ENCODE data around the gene TMEM72. TPM values are rescaled to one million over a fixed set of nuclear protein-coding genes. Genes with fewer than 3 reads are reported as not detected.

The TMEM72 gene
- total and polyA plus RNA-seq, 2 of the 13 experiments (the other 11 are each of a cell fraction or from before 2014, with no cell fraction given) = 0.04 TPM; not detected in 1

GRCh38 chr10:44978570-44979280, 67.6 kb downstream of the TMEM72 start, which contains the start of gene DEPP1 (continued):
- no peak for TF ChIP-seq BATF2 (CRISPR knock-in tag; IDR thresholded peaks at IDR 0.05)
- peak; percentile 63 for TF ChIP-seq YY1 (IDR thresholded peaks at IDR 0.05; ENCODE audit: insufficient read depth, insufficient replicate concordance, low read depth, low read length)
- no peak for TF ChIP-seq ZNF3 (CRISPR knock-in tag; IDR thresholded peaks at IDR 0.05)
- TF ChIP-seq SIX4 (CRISPR knock-in tag; IDR thresholded peaks at IDR 0.05) = no peak; the same call in 1 of the 2 replicates
- TF ChIP-seq HNRNPLL (IDR thresholded peaks at IDR 0.05; ENCODE audit: low read depth, low read length, poor library complexity, severe bottlenecking) = peak; percentile 16
- TF ChIP-seq ZSCAN31 (CRISPR knock-in tag; IDR thresholded peaks at IDR 0.05; ENCODE audit: low read depth) = peak; percentile 95
- TF ChIP-seq SUZ12 (IDR thresholded peaks at IDR 0.05; ENCODE audit: low read depth, low read length) = peak; percentile 3; the same call in 1 of the 2 replicates
- peak; percentile 94; the same call in 1 of the 2 replicates for TF ChIP-seq ZNF788 (CRISPR knock-in tag; IDR thresholded peaks at IDR 0.05; ENCODE audit: borderline replicate concordance)
- peak; percentile 71; the same call in 1 of the 2 replicates for TF ChIP-seq ISX (CRISPR knock-in tag; conservative IDR thresholded peaks at IDR 0.05)
- 0 out of 2 replicates have a peak, but pooled peaks have one; percentile 44 for TF ChIP-seq WIZ (CRISPR knock-in tag; IDR thresholded peaks at IDR 0.05)
- TF ChIP-seq ZNF17 (CRISPR knock-in tag; IDR thresholded peaks at IDR 0.05) = no peak; the same call in 1 of the 2 replicates
- peak; percentile 77; the same call in 1 of the 2 replicates for TF ChIP-seq PRDM10 (CRISPR knock-in tag; IDR thresholded peaks at IDR 0.05; ENCODE audit: low read depth)
- peak; percentile 1 for TF ChIP-seq AGO2 (optimal IDR thresholded peaks at IDR 0.05; ENCODE audit: low read depth, low read length)
- TF ChIP-seq ZFP91 (CRISPR knock-in tag; IDR thresholded peaks at IDR 0.05; ENCODE audit: borderline replicate concordance) = peak; percentile 60
- no peak for TF ChIP-seq PCBP2 (optimal IDR thresholded peaks at IDR 0.05; ENCODE audit: low read depth, low read length, poor library complexity, severe bottlenecking)
- TF ChIP-seq MED13 (CRISPR knock-in tag; IDR thresholded peaks at IDR 0.05) = no peak; the same call in 1 of the 2 replicates
- peak; percentile 83; the same call in 1 of the 2 replicates for TF ChIP-seq ZBTB3 (CRISPR knock-in tag; IDR thresholded peaks at IDR 0.05; ENCODE audit: borderline replicate concordance, low read depth)
- TF ChIP-seq MBNL3 (CRISPR knock-in tag; conservative IDR thresholded peaks at IDR 0.05) = no peak
- no peak for TF ChIP-seq MLLT10 (CRISPR knock-in tag; IDR thresholded peaks at IDR 0.05)
- peak; percentile 87 for TF ChIP-seq ETV6 (CRISPR knock-in tag; conservative IDR thresholded peaks at IDR 0.05)
- peak; percentile 53; the same call in 1 of the 2 replicates for TF ChIP-seq MNT (IDR thresholded peaks at IDR 0.05)
- TF ChIP-seq ZNF225 (CRISPR knock-in tag; IDR thresholded peaks at IDR 0.05) = peak; percentile 53; the same call in 1 of the 2 replicates
